ENCODE results near the gene DCTD. TPM values are rescaled to one million over a fixed set of nuclear protein-coding genes. Genes with fewer than 3 reads are reported as not detected.

Gene DCTD
- total RNA-seq, 3 donors from 2014 or later, result 46.0 to 75.2 (median 48.2) TPM

GRCh38 chr4:182914357-182914756 is 2.8 kb downstream of the DCTD start:
- TF ChIP-seq POLR2AphosphoS5 (IDR thresholded peaks at IDR 0.05), result no peak
- TF ChIP-seq POLR2A (IDR thresholded peaks at IDR 0.05), result no peak
- TF ChIP-seq, protein P1, sequence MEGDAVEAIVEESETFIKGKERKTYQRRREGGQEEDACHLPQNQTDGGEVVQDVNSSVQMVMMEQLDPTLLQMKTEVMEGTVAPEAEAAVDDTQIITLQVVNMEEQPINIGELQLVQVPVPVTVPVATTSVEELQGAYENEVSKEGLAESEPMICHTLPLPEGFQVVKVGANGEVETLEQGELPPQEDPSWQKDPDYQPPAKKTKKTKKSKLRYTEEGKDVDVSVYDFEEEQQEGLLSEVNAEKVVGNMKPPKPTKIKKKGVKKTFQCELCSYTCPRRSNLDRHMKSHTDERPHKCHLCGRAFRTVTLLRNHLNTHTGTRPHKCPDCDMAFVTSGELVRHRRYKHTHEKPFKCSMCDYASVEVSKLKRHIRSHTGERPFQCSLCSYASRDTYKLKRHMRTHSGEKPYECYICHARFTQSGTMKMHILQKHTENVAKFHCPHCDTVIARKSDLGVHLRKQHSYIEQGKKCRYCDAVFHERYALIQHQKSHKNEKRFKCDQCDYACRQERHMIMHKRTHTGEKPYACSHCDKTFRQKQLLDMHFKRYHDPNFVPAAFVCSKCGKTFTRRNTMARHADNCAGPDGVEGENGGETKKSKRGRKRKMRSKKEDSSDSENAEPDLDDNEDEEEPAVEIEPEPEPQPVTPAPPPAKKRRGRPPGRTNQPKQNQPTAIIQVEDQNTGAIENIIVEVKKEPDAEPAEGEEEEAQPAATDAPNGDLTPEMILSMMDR (IDR thresholded peaks at IDR 0.05), result no peak
- no peaks in the 10 kb centered on the region for H3K9me3 ChIP-seq
- no peak for DNase-seq (ENCODE audit: low spot score in 2 of 2)
- no peak overlapping the region for H3K4me3 ChIP-seq
- no peaks in the 10 kb centered on the region for H3K4me1 ChIP-seq
- intact Hi-C loops (cut with DNase I; ENCODE audit: low total_unique reads), result no loop called here
- no peak overlapping the region for H3K27ac ChIP-seq
- H3K27me3 ChIP-seq, result no peaks in the 10 kb centered on the region
- H3K36me3 ChIP-seq, result no peaks in the 10 kb centered on the region

- no peak for DNase-seq (ENCODE audit: low spot score in 2 of 2)
- H3K4me3 ChIP-seq, result no peak overlapping the region
- no peaks in the 10 kb centered on the region for H3K4me1 ChIP-seq
- H3K27ac ChIP-seq, result no peak overlapping the region
- no peaks in the 10 kb centered on the region for H3K27me3 ChIP-seq
- no peaks in the 10 kb centered on the region for H3K9me3 ChIP-seq
- intact Hi-C loops (cut with DNase I; ENCODE audit: low total_unique reads), result no loop called here
- TF ChIP-seq POLR2A (IDR thresholded peaks at IDR 0.05) (no peak), POLR2AphosphoS5 (IDR thresholded peaks at IDR 0.05) (no peak)
- TF ChIP-seq, protein P1 (IDR thresholded peaks at IDR 0.05), result no peak
- H3K36me3 ChIP-seq, result no peaks in the 10 kb centered on the region
Measured at GRCh38 chr4:182913621-182914020, 3.6 kb downstream of the DCTD start.

DNA sequence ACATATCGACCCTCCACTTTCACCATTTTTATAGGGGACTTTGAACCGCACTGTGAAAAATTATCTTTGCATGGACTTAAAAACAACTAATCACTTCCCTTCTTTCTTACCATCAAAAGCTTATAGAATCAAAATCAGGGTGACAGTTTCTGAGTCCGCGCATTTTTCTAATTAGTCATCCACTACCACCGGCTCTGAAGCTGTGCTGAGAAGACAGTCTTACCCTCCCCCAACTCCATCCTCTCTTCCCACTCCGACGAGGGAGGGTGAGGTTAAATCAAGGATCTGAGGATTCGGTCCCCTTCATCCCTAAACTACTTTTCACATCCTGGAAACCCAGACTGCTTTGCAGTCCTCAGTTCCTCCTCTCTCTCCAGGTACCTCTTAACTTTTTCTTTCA is 4.2 kb downstream of the DCTD start:
- DNase-seq (ENCODE audit: low spot score in 2 of 2), result no peak
- TF ChIP-seq POLR2A (IDR thresholded peaks at IDR 0.05), result no peak
- TF ChIP-seq, protein P1 (IDR thresholded peaks at IDR 0.05), result no peak
- no peak for TF ChIP-seq POLR2AphosphoS5 (IDR thresholded peaks at IDR 0.05)
- H3K27me3 ChIP-seq, result no peaks in the 10 kb centered on the region
- no peak overlapping the region for H3K4me3 ChIP-seq
- no peaks in the 10 kb centered on the region for H3K4me1 ChIP-seq
- intact Hi-C loops (cut with DNase I; ENCODE audit: low total_unique reads), result no loop called here
- no peaks in the 10 kb centered on the region for H3K36me3 ChIP-seq
- H3K9me3 ChIP-seq, result no peaks in the 10 kb centered on the region
- H3K27ac ChIP-seq, result no peak overlapping the region

GRCh38 chr4:182908124-182908523 is 9.1 kb downstream of the DCTD start:
- Histone ChIP-seq H3K27me3 (no peaks in the 10 kb centered on the region), H3K27ac (no peak overlapping the region), H3K36me3 (no peaks in the 10 kb centered on the region), H3K4me1 (no peaks in the 10 kb centered on the region), H3K9me3 (no peaks in the 10 kb centered on the region), H3K4me3 (no peak overlapping the region)
- no peak for DNase-seq (ENCODE audit: low spot score in 2 of 2)
- intact Hi-C loops (cut with DNase I; ENCODE audit: low total_unique reads), result no loop called here
- no peak for TF ChIP-seq POLR2AphosphoS5 (IDR thresholded peaks at IDR 0.05)
- TF ChIP-seq POLR2A (IDR thresholded peaks at IDR 0.05), result no peak
- TF ChIP-seq, protein P1 (IDR thresholded peaks at IDR 0.05), result no peak

DNA sequence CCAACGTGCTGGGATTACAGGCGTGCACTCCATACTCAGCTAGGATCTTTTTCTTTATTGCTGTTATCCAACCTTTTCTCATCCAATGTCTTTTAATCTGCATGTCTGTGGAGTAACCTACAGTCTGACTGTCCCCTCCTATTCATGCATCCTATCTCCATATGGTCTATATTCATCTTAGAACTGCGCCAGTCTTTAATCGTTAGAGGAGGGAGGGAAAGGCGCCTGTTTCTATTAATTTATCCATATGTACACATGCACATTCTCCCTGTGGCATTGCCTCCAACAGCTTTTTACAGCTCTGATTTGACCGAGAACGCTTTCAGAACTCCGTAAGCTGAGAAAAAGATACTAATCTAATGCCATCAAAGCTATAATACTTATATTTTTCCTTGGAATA is 9.8 kb downstream of the DCTD start:
- intact Hi-C loops (cut with DNase I; ENCODE audit: low total_unique reads), result no loop called here
- Histone ChIP-seq H3K36me3 (no peaks in the 10 kb centered on the region), H3K27me3 (no peaks in the 10 kb centered on the region), H3K27ac (no peak overlapping the region), H3K4me3 (no peak overlapping the region), H3K4me1 (no peaks in the 10 kb centered on the region), H3K9me3 (no peaks in the 10 kb centered on the region)
- DNase-seq (ENCODE audit: low spot score in 2 of 2), result no peak
- TF ChIP-seq POLR2A (IDR thresholded peaks at IDR 0.05) (no peak), POLR2AphosphoS5 (IDR thresholded peaks at IDR 0.05) (no peak)
- TF ChIP-seq, protein P1 (IDR thresholded peaks at IDR 0.05), result no peak
